HG02763 (cell line): Measurements from ENCODE around the gene RNF144B.
"Not testable (repeated sequence)": the region's sequence is repeated elsewhere in the genome, so short reads cannot be mapped to it uniquely, and the experiment has no call there.

ENCODE experiments used
- ATAC-seq: cut with Tn5 transposase; IDR thresholded peaks from one replicate; pipeline ENCODE4 v1.9.1; 2021; ENCODE audit warnings: mild to moderate bottlenecking, moderate library complexity; ENCODE audit not compliant: unreplicated experiment

The RNF144B gene

DNA sequence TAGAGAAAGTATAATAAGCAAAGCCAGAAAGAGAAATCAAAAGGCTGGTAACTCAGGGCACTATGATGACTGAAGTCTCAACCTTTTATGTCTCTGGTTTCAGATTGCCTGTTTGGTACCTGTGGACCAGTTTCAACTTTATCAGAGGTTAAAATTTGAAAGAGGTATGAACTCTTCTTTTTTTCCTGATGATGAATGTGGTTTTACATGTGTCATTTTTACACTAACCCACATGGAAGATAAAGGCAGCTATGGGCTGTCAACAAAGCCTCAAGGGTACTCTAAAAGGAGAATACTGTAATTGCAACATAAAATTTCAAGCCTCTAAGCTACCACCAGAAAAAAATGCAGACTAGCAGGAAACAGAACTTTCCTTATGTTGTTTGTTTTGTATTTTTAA, 52.4 kb downstream of the RNF144B start:
- no peak for ATAC-seq

DNA sequence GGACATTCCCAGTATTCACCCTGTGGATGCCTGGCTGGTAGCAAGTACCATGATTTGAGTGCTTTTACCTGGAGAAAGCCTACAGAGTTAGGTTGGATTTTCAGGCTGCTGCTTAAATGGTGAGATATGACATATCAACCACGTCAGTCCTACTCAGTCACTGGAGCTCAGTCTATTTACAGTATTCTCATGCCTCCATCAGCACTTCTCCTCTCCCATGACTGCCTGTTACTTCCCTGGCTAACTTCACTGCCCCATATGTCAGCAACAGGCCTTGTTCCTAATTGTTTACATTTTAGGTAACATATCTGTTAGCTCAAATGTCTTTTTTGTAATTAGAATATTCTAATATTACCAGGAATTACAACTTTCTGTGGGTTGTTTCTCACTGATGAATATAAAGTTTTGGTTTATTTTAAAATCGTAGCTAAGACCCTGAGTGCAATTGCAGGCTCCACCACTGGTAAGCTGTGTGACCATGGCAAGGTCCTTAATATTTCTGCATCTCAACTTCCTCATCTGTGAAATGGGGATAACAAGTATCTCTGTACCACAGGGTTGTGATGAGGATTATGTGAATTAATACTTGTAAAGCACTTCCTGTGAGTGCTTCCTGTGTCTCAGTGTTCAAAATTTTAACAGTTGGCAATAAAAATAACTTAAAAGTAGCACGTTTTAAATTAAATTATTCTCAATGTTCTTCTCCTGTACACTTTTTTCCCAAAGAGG, 54.3 kb downstream of the RNF144B start:
- no peak for ATAC-seq

DNA sequence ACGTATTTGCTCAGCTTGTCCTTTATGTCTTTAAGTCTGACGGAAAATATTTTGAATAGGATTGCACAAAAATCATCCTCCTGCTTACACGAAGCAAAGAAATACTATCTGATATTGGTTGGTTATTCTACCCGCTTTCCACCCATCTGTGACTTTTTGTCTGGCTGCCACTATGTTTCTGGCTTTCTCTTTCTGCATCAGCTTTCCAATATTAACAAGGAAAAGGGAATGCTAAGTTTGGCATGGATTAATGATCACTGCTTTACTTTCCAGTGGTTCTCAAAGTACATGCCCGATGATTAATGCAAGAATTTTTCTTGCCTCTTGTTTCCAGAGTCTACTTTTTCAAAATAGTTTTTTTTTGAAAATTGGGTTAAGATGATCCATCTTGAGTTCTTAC, 57.0 kb downstream of the RNF144B start:
- no peak for ATAC-seq

DNA sequence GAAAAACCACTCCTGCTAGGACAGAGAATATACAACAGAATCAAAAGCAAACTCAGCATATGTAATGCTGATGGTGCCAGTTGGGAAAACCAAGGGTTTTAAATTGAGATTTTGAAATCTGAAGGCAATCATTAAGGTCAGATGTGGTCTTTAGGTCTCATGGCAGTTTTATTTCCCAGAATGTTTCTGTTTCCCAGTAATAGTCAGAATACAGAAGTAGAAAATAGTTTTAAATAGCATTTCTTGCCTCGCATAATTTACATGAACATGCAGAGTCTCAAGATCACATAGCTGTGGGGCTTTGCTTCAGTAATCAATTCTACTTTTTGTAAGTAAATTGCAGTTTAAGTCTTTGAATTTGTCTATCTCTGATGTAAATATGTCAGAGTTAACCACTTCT, 58.1 kb downstream of the RNF144B start:
- ATAC-seq, result no peak

DNA sequence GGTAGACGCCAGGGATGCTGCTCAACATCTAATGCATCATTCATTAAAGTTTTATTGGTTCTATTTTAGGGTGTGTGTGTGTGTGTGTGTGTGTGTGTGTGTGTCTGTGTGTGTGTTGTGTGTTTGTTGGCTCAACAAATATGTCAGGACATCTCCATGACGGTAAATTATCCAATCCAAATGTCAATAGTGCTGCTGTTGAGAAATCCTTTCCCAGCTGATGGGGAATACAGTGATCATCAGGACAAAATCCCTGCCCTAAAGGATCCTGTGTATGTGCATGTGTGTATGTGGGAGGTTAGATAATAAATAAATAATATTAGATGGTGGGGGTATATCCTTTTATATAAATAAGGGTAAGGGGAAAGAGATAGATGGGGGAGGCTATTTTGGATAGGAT, 59.6 kb downstream of the RNF144B start:
- ATAC-seq, result no peak

DNA sequence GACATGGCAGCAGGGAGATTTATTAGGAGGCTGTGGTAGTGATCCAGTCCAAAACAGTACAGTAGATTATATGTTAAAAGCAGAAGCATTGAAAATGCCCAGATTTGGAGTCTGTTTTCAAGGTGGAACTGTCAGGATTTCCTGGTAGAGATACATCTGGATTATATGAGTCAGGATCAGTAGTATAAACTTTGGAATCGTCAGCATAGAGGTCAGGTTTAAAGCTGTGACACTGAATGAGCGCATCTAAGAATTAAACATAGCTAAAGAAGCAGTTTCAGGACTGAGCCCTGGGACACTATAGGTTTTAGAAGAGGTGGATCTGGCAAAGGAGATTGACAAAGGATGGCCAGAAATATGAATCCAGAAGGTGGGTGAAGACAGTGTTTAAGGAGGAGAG, 60.4 kb downstream of the RNF144B start:
- no peak for ATAC-seq

DNA sequence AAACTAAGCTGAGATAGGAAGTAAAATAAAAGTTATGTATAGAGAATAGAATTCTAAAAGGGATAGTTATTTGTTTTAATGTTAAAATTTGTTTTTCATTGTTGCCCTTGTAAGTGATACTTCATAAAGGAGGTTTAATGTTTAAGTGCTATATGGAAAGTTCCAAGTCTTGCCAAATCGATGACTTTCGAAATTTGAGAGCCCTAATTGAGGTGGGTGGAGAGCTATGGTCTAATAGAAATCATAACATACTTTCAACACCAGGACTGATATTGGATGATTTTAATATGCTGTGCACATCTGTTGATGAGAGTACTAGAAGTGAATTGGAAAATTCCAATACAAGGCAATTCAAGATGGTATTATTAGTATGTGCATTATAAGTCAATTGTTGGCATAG, 64.6 kb downstream of the RNF144B start:
- no peak for ATAC-seq

DNA sequence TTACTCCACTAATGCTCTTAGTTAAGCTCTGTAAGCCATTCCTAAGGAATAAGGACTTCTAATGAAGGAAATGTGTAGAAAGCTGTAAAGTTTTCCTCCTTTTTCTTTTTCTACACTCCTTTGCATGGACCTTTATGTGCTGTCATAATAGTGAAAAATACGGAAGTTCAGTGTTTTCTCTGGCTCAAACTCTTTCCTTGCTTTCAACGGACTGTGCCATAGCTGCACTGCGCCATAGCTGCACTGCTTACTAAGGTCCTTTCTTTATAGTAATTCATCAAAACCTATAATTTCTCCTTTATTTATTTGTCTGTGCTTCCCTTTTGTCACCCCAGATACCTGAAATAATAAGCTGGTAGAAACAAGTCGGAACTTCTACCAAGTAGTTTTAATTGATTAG, 67.3 kb downstream of the RNF144B start:
- no peak for ATAC-seq

DNA sequence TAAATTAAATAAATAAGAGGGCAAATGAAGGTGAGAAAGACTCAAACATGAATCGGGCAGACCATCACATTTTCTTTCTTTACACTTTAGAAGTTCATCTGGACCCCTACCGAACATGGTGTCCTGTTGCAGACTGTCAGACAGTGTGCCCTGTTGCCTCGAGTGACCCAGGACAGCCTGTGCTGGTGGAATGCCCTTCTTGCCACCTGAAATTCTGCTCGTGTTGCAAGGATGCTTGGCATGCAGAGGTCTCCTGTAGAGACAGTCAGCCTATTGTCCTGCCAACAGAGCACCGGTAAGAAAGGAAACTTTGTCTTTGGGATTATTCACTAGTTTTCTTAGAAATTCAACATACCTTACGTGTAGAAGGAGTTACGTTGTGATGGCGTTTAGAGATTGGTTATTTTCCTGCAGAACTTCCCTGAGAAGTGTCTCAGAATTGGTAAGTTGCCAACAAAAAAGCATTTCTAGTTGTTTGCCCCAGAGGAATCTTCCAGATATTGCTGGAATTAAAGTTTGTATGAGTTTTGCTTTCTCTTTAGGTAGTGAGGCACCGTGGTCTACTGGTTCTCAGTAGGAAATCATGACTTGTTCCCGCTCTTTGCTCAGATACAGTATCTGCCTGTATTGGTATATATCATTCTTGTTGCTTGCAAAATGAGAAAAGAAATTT, 70.1 kb downstream of the RNF144B start:
- no peak for ATAC-seq

DNA sequence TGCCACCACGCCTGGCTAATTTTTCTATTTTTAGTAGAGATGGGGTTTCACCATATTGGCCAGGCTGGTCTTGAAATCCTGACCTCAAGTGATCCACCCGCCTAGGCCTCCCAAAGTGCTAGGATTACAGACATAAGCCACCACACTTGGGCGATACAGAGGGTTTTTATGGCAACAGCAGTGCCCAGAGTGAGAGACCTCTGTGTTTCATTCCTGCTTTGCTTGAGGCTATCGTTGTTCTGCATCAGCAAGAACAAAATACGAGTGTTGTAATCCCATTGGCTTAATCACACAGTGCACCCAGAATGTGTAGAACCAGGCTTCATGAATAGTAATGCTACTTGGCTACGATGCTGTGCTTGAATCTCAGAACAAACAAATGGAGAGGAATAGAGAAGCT, 70.9 kb downstream of the RNF144B start:
- ATAC-seq, result not testable (repeated sequence)

DNA sequence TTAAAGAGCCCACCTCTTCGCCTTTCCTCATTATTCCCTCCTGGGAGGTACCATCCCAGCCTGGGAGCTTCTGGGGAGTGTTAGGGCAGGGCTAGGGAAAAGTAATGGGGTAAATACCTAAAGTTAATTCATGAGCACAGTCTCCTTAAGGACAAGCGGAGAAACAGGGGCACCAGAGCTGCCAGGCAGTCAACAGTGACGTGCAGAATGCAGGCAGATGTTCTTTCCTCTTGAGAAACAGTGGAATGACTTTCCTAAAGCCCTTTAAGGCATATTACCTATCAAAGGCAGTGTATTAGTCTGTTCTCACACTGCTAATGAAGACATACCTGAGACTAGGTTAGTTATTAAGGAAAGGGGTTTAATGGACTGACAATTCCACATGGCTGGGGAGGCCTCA, 76.3 kb downstream of the RNF144B start:
- ATAC-seq, result no peak

DNA sequence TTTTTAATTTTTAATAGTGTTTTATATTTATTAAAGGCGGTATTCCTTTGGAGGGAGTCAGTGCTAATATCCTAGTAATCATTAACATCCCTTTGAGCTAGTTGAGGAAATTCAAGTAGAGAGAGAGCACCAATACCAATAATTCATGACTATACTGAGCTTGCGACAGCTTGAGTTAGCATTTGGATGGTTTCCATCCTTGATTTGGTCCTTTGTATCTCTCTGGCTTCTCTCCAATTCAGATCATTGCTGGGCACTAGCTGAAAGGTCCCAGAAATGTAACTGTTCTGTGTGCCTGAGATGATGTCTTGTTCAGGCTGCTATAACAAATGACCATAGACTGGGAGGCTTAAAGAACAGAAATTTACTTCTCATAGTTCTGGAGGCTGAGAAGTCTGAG, 77.0 kb downstream of the RNF144B start:
- ATAC-seq, result no peak

DNA sequence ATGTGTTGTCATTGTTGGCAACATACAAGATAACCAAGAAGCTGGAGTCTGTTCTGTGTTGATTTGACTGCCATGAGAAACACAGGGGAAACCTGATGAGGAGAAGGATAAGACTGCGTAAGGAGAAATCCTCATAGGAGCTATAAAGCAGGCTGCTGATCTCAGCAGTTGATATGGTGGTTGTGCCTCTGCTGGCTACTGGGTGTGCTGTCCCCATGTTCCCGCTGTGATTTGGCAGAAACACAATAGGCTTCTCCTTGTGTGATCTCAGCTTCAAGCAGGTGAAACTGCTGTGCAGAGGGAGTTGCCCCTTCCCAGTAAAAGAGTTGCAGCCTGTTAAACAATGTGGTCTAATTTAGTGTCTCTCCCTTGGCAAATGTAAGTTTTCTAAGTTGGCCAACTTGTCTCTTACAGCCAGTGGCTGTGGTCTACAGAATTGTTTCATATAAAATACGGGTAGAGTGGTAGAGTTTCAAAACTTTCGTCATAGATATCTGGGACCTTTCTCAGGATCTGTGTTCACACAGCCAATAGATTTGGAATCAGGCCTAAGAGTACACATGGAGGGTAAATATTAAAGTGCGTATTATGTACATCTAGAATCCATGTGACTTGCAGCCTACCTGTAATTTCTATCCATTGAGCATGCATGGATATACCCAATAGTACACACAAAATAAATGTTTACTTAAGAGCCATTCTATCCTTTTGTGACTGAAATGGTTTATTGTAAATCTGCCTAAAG, 78.4 kb downstream of the RNF144B start:
- no peak for ATAC-seq

DNA sequence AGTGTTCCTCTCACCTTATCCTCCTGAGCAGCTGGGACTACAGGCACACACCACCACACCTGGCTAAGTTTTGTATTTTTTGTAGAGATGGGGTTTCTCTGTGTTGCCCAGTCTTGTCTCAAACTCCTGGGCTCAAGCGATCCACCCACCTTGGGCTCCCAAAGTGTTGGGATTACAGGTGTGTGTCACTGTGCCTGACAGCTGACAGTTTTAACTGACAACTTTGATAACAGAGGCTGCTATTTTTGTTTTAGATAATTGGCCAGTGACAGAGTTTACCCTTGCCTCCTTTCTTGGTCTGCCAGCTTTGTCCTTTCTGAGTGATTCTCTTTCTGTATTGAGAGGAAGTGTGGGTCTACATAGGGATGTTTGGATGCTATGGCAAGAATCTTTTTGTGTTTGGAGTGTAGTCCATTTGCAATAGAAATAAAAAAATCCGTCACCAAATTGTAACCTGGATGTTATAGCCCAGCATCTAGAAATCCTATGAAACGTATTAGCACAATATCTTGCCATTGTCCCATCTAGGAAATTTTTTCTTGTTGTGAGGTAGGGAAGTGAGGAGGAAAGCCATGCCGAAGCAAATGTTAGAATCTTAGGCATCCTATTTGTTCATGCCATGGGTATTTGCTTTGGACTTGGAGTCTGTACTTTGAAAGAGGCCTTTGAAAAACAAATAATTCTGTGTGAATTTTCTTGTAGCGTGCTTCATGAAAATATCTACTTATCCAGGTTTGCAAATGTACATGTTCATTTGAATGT, 80.8 kb downstream of the RNF144B start:
- ATAC-seq, result no peak

DNA sequence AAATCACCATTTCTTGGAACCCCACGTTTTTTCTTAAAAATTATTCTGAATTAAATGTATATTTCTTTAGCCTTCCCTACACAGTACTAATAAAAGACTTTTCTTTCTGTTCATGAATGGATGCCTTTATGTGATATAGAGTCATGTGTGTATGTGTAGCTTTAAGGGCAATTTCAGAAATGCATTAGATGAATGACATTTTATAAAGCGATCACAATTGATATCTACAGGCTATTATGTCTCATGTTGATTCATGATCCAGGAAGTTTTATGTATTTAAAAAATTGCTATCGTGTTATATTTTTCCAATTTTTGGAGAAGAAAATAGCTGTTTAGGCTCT, 81.3 kb downstream of the RNF144B start:
- ATAC-seq, result no peak

DNA sequence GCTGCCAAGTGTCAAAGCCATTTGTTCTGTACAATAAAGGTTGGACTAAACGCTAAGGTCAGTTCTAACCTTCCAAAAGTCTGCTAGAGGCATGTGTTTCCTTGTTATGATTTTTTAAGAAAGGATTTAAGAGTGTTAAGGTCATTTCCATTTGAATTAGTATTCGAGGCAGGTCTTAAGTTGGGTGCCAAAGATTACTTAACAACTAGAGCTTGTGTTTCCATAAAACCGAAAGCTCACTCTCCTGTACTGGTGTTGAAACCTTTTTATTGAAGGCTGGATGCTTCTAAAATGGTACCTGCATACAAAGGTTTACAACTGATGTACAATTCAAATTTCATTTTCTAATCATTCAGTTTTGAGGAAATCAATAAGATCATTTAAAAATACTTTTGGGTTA, 82.4 kb downstream of the RNF144B start:
- ATAC-seq, result no peak

DNA sequence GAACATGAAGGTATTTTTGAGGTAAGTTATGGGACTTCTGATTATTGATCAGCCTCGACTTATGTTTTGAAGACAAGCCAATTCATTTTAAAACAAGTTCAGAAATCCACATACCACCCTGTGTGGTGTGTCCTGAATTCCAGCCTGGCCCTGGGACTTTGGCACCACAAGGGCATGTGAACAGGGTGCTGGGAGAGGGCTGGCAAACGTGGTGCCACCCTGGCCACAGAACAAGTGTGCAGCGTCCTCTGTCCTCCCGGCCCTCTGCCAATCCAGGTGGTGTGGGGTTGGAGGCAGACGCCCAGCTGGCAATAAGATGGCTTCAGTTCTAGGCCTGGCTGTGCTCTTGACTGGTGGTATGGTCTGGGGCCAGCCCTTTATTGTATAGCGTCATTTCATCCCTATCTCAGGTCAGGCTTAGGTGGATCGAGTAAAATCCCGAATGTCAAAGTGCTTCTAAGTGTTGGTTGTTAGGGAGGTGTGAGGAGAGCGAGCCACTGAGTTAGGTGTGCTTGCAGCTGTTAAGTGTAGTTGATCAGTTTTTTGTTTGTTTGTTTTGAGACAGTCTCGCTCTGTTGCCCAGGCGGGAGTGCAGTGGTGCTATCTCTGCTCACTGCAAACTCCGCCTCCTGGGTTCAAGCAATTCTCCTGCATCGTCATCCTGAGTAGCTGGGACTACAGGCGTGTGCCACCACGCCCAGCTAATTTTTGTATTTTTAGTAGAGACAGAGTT, 84.2 kb downstream of the RNF144B start:
- no peak for ATAC-seq

DNA sequence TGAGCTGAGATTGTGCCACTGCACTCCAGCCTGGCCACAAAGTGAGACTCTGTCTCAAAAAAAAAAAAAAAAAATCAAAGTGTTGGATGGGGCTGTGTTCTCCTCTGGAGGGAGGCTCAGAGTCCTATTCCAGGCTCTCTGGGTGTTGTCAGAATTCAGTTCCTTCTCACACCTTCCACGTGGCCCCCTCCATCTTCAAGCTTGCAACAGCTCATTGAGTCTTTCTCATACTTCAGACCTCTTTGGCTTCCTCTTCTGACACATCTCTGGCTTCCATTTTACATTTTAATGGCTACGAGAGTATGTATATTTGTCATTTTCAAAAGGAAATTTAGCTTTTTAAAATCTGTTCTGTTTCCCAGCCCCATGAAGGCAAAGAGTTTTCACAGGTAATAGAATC, 85.8 kb downstream of the RNF144B start:
- ATAC-seq, result no peak

DNA sequence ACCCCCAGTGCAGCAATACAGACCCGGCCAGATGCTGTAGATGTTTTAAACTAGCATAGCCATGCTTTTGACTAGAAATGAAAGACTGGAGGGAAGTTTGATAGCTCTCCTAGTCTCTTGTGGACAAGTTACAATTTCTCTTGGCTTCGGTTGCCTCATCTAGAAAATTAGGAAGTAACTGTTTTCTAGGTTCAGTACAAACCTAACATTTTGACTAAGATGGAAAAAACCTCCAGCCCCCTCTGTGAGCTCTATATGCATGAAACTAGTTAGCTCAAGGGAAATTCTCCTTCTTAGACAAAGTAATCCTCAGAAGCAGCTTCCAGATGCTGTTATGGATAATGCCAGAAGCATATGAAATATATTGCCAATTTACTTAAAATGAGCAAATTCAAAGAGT, 86.6 kb downstream of the RNF144B start:
- ATAC-seq, result no peak

DNA sequence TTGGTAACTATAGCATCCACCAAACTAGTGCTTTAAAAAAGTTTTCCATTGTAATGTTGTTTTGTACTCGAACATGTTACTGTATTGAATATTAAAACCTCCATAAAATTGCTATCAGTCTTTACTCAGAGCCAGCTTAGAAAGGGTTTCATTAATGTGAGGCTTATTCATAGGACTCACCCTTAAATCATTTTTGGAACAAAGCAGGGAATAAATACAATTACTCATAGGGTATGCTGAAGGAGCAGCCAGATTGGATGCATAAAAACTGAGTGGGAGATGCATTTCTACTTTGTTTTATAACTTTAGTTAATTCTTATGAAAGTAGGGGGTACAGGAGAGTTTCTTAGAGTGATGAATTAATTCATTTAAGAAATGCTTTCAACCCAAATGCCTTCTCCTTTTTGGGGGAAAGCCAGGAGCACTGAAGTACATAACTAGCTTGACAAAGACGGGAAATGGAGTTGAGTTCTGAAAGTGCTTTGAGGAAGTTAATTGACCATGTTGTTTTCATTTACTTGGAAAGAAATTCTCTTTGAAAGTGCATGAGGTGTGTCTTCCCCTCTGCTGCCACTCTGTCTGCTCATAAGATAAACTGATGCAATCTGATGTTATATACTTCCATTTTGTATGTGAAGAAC, 90.3 kb downstream of the RNF144B start:
- peak; percentile 47 for ATAC-seq
